H9 (cell line): Measurements from ENCODE around the gene RABGEF1. TPM values are rescaled to one million over a fixed set of nuclear protein-coding genes. Genes with fewer than 3 reads are reported as not detected.
A peak's percentile ranks its signal among the peaks of the same experiment; 100 is the strongest.

Source experiments
- DNase-seq: peaks from one replicate; pipeline ENCODE4 v3.0.0-alpha.2; 2017
- H2AFZ ChIP-seq: one replicate; pipeline ENCODE4 v1.6.1; 2013; ENCODE audit warnings: mild to moderate bottlenecking, low read length, control low read depth, moderate library complexity
- H2AK5ac ChIP-seq: 2 replicates; pipeline ENCODE4 v1.6.1; 2013; ENCODE audit warnings: low read length, control low read depth, mixed read lengths; ENCODE audit not compliant: insufficient read length
- H2BK120ac ChIP-seq: one replicate; pipeline ENCODE4 v1.6.1; 2013; ENCODE audit warnings: low read depth, mild to moderate bottlenecking, low read length, control low read depth, inconsistent platforms; ENCODE audit not compliant: poor library complexity, severe bottlenecking
- H2BK12ac ChIP-seq: 2 replicates; pipeline ENCODE4 v1.6.1; 2013; ENCODE audit warnings: low read length, control low read depth, mixed read lengths, low read depth; ENCODE audit not compliant: insufficient read length
- H2BK15ac ChIP-seq: 2 replicates; pipeline ENCODE4 v1.6.1; 2013; ENCODE audit warnings: low read depth, low read length, control low read depth
- H2BK20ac ChIP-seq: one replicate; pipeline ENCODE4 v1.6.1; 2013; ENCODE audit warnings: low read depth, mild to moderate bottlenecking, low read length, control low read depth, inconsistent platforms; ENCODE audit not compliant: poor library complexity, severe bottlenecking
- H2BK5ac ChIP-seq: 2 replicates; pipeline ENCODE4 v1.6.1; 2013; ENCODE audit warnings: low read length, control low read depth, mixed read lengths; ENCODE audit not compliant: insufficient read length
- H3K14ac ChIP-seq: 2 replicates; pipeline ENCODE4 v1.6.1; 2013; ENCODE audit warnings: low read length, control low read depth; ENCODE audit not compliant: insufficient read depth
- H3K18ac ChIP-seq: 2 replicates; pipeline ENCODE4 v1.6.1; 2013; ENCODE audit warnings: low read depth, mild to moderate bottlenecking, mixed read lengths, low read length, control low read depth; ENCODE audit not compliant: insufficient read length
- H3K23ac ChIP-seq: 2 replicates; pipeline ENCODE4 v1.6.1; 2013; ENCODE audit warnings: low read length, control low read depth, mixed read lengths, low read depth; ENCODE audit not compliant: insufficient read length
- H3K23me2 ChIP-seq: 2 replicates; pipeline ENCODE4 v1.6.1; 2013; ENCODE audit warnings: low read depth, mild to moderate bottlenecking, mixed read lengths, low read length, control low read depth; ENCODE audit not compliant: insufficient read length, poor library complexity, severe bottlenecking
- H3K27ac ChIP-seq: 2 replicates; pipeline ENCODE4 v1.5.1; 2013; ENCODE audit warnings: low read length, control low read depth, mixed read lengths, low read depth; ENCODE audit not compliant: insufficient read length
- H3K27me3 ChIP-seq: 2 replicates; pipeline ENCODE4 v1.6.1; 2013; ENCODE audit warnings: low read length, control low read depth, inconsistent platforms; ENCODE audit not compliant: insufficient read depth
- H3K4ac ChIP-seq: 2 replicates; pipeline ENCODE4 v1.6.1; 2013; ENCODE audit warnings: low read depth, mild to moderate bottlenecking, control low read depth, inconsistent platforms, low read length, moderate library complexity
- H3K4me1 ChIP-seq: 2 replicates; pipeline ENCODE4 v1.6.1; 2013; ENCODE audit warnings: low read length, control low read depth, inconsistent platforms; ENCODE audit not compliant: insufficient read depth
- H3K4me2 ChIP-seq: 2 replicates; pipeline ENCODE4 v1.6.1; 2013; ENCODE audit warnings: low read length, control low read depth, mixed read lengths; ENCODE audit not compliant: insufficient read length, insufficient read depth
- H3K56ac ChIP-seq: 2 replicates; pipeline ENCODE4 v1.6.1; 2013; ENCODE audit warnings: low read depth, mild to moderate bottlenecking, mixed read lengths, low read length, control low read depth; ENCODE audit not compliant: insufficient read length
- H3K79me1 ChIP-seq: 2 replicates; pipeline ENCODE4 v1.6.1; 2013; ENCODE audit warnings: low read depth, mild to moderate bottlenecking, moderate library complexity, low read length, control low read depth, inconsistent platforms; ENCODE audit not compliant: insufficient read depth, poor library complexity, severe bottlenecking
- H3K79me2 ChIP-seq: 2 replicates; pipeline ENCODE4 v1.6.1; 2013; ENCODE audit warnings: low read length, control low read depth, inconsistent platforms; ENCODE audit not compliant: insufficient read depth
- H3K9ac ChIP-seq: 2 replicates; pipeline ENCODE4 v1.6.1; 2013; ENCODE audit warnings: low read length, control low read depth, mixed read lengths; ENCODE audit not compliant: insufficient read length; ENCODE audit errors: extremely low read depth
- H3K9me3 ChIP-seq: one replicate; pipeline ENCODE4 v1.6.1; 2013; ENCODE audit warnings: low read depth, low read length, inconsistent platforms; ENCODE audit not compliant: control insufficient read depth
- H3T11ph ChIP-seq: one replicate; pipeline ENCODE4 v1.6.1; 2013; ENCODE audit warnings: mild to moderate bottlenecking, low read length, control low read depth, inconsistent platforms
- H4K20me1 ChIP-seq: one replicate; pipeline ENCODE4 v1.6.1; 2013; ENCODE audit not compliant: control insufficient read depth, insufficient read length, insufficient read depth
- H4K5ac ChIP-seq: 2 replicates; pipeline ENCODE4 v1.6.1; 2013; ENCODE audit warnings: low read depth, mild to moderate bottlenecking, mixed read lengths, low read length, control low read depth; ENCODE audit not compliant: insufficient read length
- H4K8ac ChIP-seq: replicated peaks from 2 replicates; pipeline ENCODE4 v1.6.1; 2013; ENCODE audit warnings: low read length, control low read depth, mixed read lengths, low read depth; ENCODE audit not compliant: insufficient read length
- H4K91ac ChIP-seq: 2 replicates; pipeline ENCODE4 v1.6.1; 2013; ENCODE audit warnings: low read depth, mild to moderate bottlenecking, moderate library complexity, mixed read lengths, low read length, control low read depth; ENCODE audit not compliant: insufficient read length
- H3K27ac Mint-ChIP-seq, 3 experiments: 2 replicates in 2 of 3; 3 replicates in 1 of 3; pipeline ENCODE4 v1.8.0; 2020 to 2021; ENCODE audit warnings: mixed read lengths in 3 of 3, mild to moderate bottlenecking in 1 of 3, moderate library complexity in 1 of 3
- H3K27me3 Mint-ChIP-seq: 2 replicates; pipeline ENCODE4 v1.8.0; 2021; ENCODE audit warnings: low read depth, mild to moderate bottlenecking, moderate library complexity, mixed read lengths
- H3K36me3 Mint-ChIP-seq, 3 experiments: 2 replicates in 2 of 3; 3 replicates in 1 of 3; pipeline ENCODE4 v1.8.0; 2020 to 2021; ENCODE audit warnings: low read depth in 3 of 3, mixed read lengths in 3 of 3; ENCODE audit not compliant: insufficient read depth in 1 of 3
- H3K4me1 Mint-ChIP-seq, 2 experiments: 2 replicates each; pipeline ENCODE4 v1.8.0; 2020; ENCODE audit warnings: mixed read lengths in 2 of 2
- H3K4me3 Mint-ChIP-seq, 2 experiments: 2 replicates in 1 of 2; 3 replicates in 1 of 2; pipeline ENCODE4 v1.8.0; 2020 to 2021; ENCODE audit warnings: mild to moderate bottlenecking in 2 of 2, mixed read lengths in 2 of 2, moderate library complexity in 1 of 2
- H3K9me3 Mint-ChIP-seq, 2 experiments: 2 replicates in 1 of 2; 3 replicates in 1 of 2; pipeline ENCODE4 v1.8.0; 2020; ENCODE audit warnings: mild to moderate bottlenecking in 2 of 2, mixed read lengths in 2 of 2, moderate library complexity in 1 of 2
- WGBS: extraction: QIAGEN DNeasy Blood & Tissue Kit; methylation state at CpG from one replicate; pipeline ENCODE4 v1.1.7; 2013; ENCODE audit warnings: missing lambda C conversion rate, low lambda C conversion rate, mixed read lengths; ENCODE audit not compliant: insufficient read length; ENCODE audit errors: extremely low coverage; 5-methylcytosine and 5-hydroxymethylcytosine counted together
- total RNA-seq: library from RNA; stranded (reverse); gene quantifications from 2 replicates; pipeline ENCODE4 v1.2.1, GENCODE V29; 2021
- TF ChIP-seq, protein P1 (sequence below): fragments of 200-600 bp; sonication (generic); conservative IDR thresholded peaks from 3 replicates; pipeline ENCODE4 v1.8.0; 2021; ENCODE audit warnings: antibody characterized with exemption, mild to moderate bottlenecking

Gene RABGEF1
- total RNA-seq, 1 experiment from 2014 or later, result 17.3 TPM

GRCh38 chr7:66824041-66824440, 83.5 kb downstream of the RABGEF1 start:
- WGBS, result no CpG with 5 or more reads among the region's 7 CpGs
- H3K23ac ChIP-seq, result no peak overlapping the region
- no peaks in the 10 kb centered on the region for H3K4me1 Mint-ChIP-seq

More at GRCh38 chr7:66824041-66824440, 83.5 kb downstream of the RABGEF1 start:
- no peak overlapping the region for H3K4me2 ChIP-seq
- no peak overlapping the region for H3T11ph ChIP-seq
- no peaks in the 10 kb centered on the region for H3K4me1 ChIP-seq
- no peak overlapping the region for H4K5ac ChIP-seq
- H3K27me3 Mint-ChIP-seq, result no peaks in the 10 kb centered on the region
- DNase-seq, result no peak
- peak overlapping the region in 1 of 3 experiments; percentile 40; a peak in 1 of 7 replicates for H3K27ac Mint-ChIP-seq
- H3K9ac ChIP-seq, result no peak overlapping the region
- no peak overlapping the region for H3K4me3 Mint-ChIP-seq
- H3K79me2 ChIP-seq, result no peaks in the 10 kb centered on the region
- no peak overlapping the region for H3K14ac ChIP-seq
- H2BK12ac ChIP-seq, result no peak overlapping the region
- no peaks in the 10 kb centered on the region for H3K9me3 ChIP-seq
- H2BK5ac ChIP-seq, result no peak overlapping the region
- no peaks in the 10 kb centered on the region for H4K20me1 ChIP-seq
- H3K9me3 Mint-ChIP-seq, result peaks cover 4 to 9% of the 10 kb centered on the region in 2 experiments
- H4K91ac ChIP-seq, result no peak overlapping the region
- TF ChIP-seq, protein P1, sequence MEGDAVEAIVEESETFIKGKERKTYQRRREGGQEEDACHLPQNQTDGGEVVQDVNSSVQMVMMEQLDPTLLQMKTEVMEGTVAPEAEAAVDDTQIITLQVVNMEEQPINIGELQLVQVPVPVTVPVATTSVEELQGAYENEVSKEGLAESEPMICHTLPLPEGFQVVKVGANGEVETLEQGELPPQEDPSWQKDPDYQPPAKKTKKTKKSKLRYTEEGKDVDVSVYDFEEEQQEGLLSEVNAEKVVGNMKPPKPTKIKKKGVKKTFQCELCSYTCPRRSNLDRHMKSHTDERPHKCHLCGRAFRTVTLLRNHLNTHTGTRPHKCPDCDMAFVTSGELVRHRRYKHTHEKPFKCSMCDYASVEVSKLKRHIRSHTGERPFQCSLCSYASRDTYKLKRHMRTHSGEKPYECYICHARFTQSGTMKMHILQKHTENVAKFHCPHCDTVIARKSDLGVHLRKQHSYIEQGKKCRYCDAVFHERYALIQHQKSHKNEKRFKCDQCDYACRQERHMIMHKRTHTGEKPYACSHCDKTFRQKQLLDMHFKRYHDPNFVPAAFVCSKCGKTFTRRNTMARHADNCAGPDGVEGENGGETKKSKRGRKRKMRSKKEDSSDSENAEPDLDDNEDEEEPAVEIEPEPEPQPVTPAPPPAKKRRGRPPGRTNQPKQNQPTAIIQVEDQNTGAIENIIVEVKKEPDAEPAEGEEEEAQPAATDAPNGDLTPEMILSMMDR, result no peak
- no peaks in the 10 kb centered on the region for H3K36me3 Mint-ChIP-seq
- no peak overlapping the region for H3K56ac ChIP-seq
- H3K23me2 ChIP-seq, result no peaks in the 10 kb centered on the region
- H2BK20ac ChIP-seq, result no peak overlapping the region
- no peak overlapping the region for H2BK15ac ChIP-seq
- no peak overlapping the region for H3K18ac ChIP-seq
- no peak overlapping the region for H2AFZ ChIP-seq
- no peaks in the 10 kb centered on the region for H3K27me3 ChIP-seq
- no peak overlapping the region for H3K4ac ChIP-seq
- no peaks in the 10 kb centered on the region for H3K79me1 ChIP-seq
- no peak overlapping the region for H2AK5ac ChIP-seq
- H2BK120ac ChIP-seq, result no peak overlapping the region
- H4K8ac ChIP-seq, result no peak overlapping the region
- no peak overlapping the region for H3K27ac ChIP-seq
